Bronchial epithelial cell (primary cell): Measurements from ENCODE around the gene B3GNT7. TPM values are rescaled to one million over a fixed set of nuclear protein-coding genes. Genes with fewer than 3 reads are reported as not detected.

ENCODE experiments used
- DNase-seq: peaks from one replicate; pipeline ENCODE4 v3.0.0-alpha.2; 2010; ENCODE audit warnings: low read depth
- FAIRE-seq: peaks from 2 replicates; lab custom pipeline; 2011; peaks lifted over from hg19 to GRCh38; lab: Jason Lieb, UNC
- H3K27me3 ChIP-seq: 2 replicates; pipeline ENCODE4 v1.5.1; 2011; ENCODE audit warnings: low read length; ENCODE audit not compliant: control insufficient read depth, insufficient read depth
- H3K36me3 ChIP-seq: 2 replicates; pipeline ENCODE4 v1.5.1; 2011; ENCODE audit warnings: low read length; ENCODE audit not compliant: control insufficient read depth, insufficient read depth
- H3K4me3 ChIP-seq: 2 replicates; pipeline ENCODE4 v1.5.1; 2011; ENCODE audit warnings: mild to moderate bottlenecking, low read depth, low read length, control low read depth
- CTCF ChIP-seq: IDR thresholded peaks from 2 replicates; pipeline ENCODE4 v1.5.1; 2011; ENCODE audit warnings: mild to moderate bottlenecking, moderate library complexity, low read length, control low read depth, inconsistent platforms; ENCODE audit not compliant: insufficient read depth, severe bottlenecking
- total RNA-seq: library from RNA; depleted of rRNA; stranded (reverse); fragments of >200 nt; gene quantifications from 2 replicates; pipeline ENCODE4 v1.2.1, GENCODE V29; 2014

The B3GNT7 gene
- total RNA-seq, 1 donor from 2014 or later, result 0.26 TPM

GRCh38 chr2:231384109-231384435 is 11.4 kb upstream of the B3GNT7 start:
- H3K4me3 ChIP-seq, result no peak overlapping the region
- H3K27me3 ChIP-seq, result no peaks in the 10 kb centered on the region
- H3K36me3 ChIP-seq, result no peaks in the 10 kb centered on the region
- FAIRE-seq (no peak), DNase-seq (no peak)
- TF ChIP-seq CTCF, result no peak

- DNase-seq (peak; percentile 51), FAIRE-seq (peak; percentile 40)
- Histone ChIP-seq H3K36me3 (no peaks in the 10 kb centered on the region), H3K27me3 (no peaks in the 10 kb centered on the region), H3K4me3 (no peak overlapping the region)
- TF ChIP-seq CTCF, result no peak
Observed at GRCh38 chr2:231384970-231385369, 10.5 kb upstream of the B3GNT7 start.

DNA sequence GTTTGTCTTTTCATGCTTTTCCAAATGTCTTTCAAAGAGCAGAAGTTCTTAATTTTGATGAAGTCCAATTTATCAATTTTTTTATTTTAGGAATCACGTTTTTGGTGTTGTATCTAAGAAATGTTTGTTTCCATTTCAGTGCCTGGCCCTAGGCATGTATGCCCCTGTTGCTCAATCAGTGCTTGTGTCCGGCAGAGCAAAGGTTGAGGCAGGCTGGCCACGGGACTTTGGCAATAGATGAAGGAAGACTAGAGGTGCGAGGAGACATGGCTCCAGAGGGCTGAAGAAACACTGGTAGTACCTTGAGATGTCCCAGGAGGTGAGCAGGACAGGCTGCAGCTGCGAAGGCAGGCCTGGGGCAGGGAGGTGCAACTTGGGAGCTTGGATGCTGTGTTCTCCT is 10.1 kb upstream of the B3GNT7 start:
- no peaks in the 10 kb centered on the region for H3K27me3 ChIP-seq
- FAIRE-seq, result no peak
- DNase-seq, result no peak
- H3K4me3 ChIP-seq, result no peak overlapping the region
- no peaks in the 10 kb centered on the region for H3K36me3 ChIP-seq
- TF ChIP-seq CTCF, result no peak

GRCh38 chr2:231386446-231386845 is 9.1 kb upstream of the B3GNT7 start:
- H3K36me3 ChIP-seq, result no peaks in the 10 kb centered on the region
- H3K4me3 ChIP-seq, result no peak overlapping the region
- no peaks in the 10 kb centered on the region for H3K27me3 ChIP-seq
- TF ChIP-seq CTCF, result no peak
- DNase-seq (peak; percentile 36), FAIRE-seq (peak; percentile 18)

GRCh38 chr2:231387904-231388724 is 7.4 kb upstream of the B3GNT7 start:
- DNase-seq (no peak), FAIRE-seq (no peak)
- Histone ChIP-seq H3K4me3 (no peak overlapping the region), H3K36me3 (no peaks in the 10 kb centered on the region), H3K27me3 (no peaks in the 10 kb centered on the region)
- no peak for TF ChIP-seq CTCF
